Stomach (tissue), 19 donors: ENCODE measurements around the gene VRTN. TPM values are rescaled to one million over a fixed set of nuclear protein-coding genes. Genes with fewer than 3 reads are reported as not detected.

ENCODE experiments used
- DNase-seq, 2 donors: peaks; one replicate each; pipeline versions ENCODE4 v3.0.0 to v3.0.0-alpha.2; 2013 to 2019
- H3K27ac ChIP-seq, 5 donors: fragments of 200-600 bp in 4 of 5; sonication (generic) in 4 of 5; one replicate each; pipeline ENCODE4 v1.5.1; 2013 to 2019; ENCODE audit warnings: mild to moderate bottlenecking in 1 of 5, moderate library complexity in 1 of 5
- H3K27me3 ChIP-seq, 3 donors: fragments of 200-600 bp; sonication (generic); one replicate each; pipeline ENCODE4 v1.5.1; 2017 to 2019; ENCODE audit warnings: mixed run types in 1 of 3
- H3K36me3 ChIP-seq, 4 donors: fragments of 200-600 bp; sonication (generic); 1 replicate in 3 of 4; 2 replicates in 1 of 4; pipeline ENCODE4 v1.5.1; 2016 to 2019
- H3K4me1 ChIP-seq, 4 donors: fragments of 200-600 bp; sonication (generic); one replicate each; pipeline ENCODE4 v1.5.1; 2016 to 2019
- H3K4me3 ChIP-seq, 4 donors: fragments of 200-600 bp; sonication (generic) in 3 of 4; one replicate each; pipeline ENCODE4 v1.5.1; 2016 to 2019; ENCODE audit warnings: mild to moderate bottlenecking in 1 of 4
- H3K9me3 ChIP-seq, 4 donors: fragments of 200-600 bp; sonication (generic); one replicate each; pipeline ENCODE4 v1.5.1; 2016 to 2019
- CTCF ChIP-seq, 7 experiments: fragments of 450-650 bp in 4 of 7; fragments of 200-600 bp in 3 of 7; sonication (generic) in 3 of 7; IDR thresholded peaks; one replicate each; pipeline ENCODE4 v1.5.1; 2016 to 2019; ENCODE audit warnings: antibody characterized with exemption in 7 of 7, control low read depth in 2 of 7, mild to moderate bottlenecking in 1 of 7
- EP300 ChIP-seq: sonication (generic); formaldehyde crosslinking; IDR thresholded peaks from one replicate; pipeline ENCODE4 v1.6.1; 2017; ENCODE audit warnings: antibody characterized with exemption
- POLR2A ChIP-seq, 4 donors: fragments of 450-650 bp; IDR thresholded peaks; one replicate each; pipeline ENCODE4 v1.6.1; 2016; ENCODE audit warnings: antibody characterized with exemption in 4 of 4, control low read depth in 2 of 4, mild to moderate bottlenecking in 1 of 4, moderate library complexity in 1 of 4
- POLR2AphosphoS5 ChIP-seq, 3 donors: sonication (generic); formaldehyde crosslinking; IDR thresholded peaks; one replicate each; pipeline ENCODE4 v1.6.1; 2016; ENCODE audit warnings: antibody characterized with exemption in 3 of 3
- WGBS, 5 donors: extraction: QIAGEN DNeasy Blood & Tissue Kit in 3 of 5; methylation state at CpG; one replicate each; pipeline versions ENCODE4 v1.1.5 to v1.1.7; 2013 to 2018; 5-methylcytosine and 5-hydroxymethylcytosine counted together
- intact Hi-C: fragments of 100-400 bp; cut with DNase I; formaldehyde crosslinking; loops from one replicate; pipeline ENCODE4 v1.15.1; 2023; ENCODE audit warnings: low total_unique reads
- long read RNA-seq, 10 donors: transcript quantifications; one replicate each; lab custom pipeline, GENCODE V29; 2026
- polyA plus RNA-seq, 3 donors: library from polyadenylated mRNA; stranded (reverse); fragments of 200-250 nt; gene quantifications; one replicate each; pipeline ENCODE4 v1.2.3, GENCODE V29; 2013
- total RNA-seq, 5 donors: library from RNA; depleted of rRNA; stranded (reverse); fragments of >200 nt; gene quantifications; one replicate each; pipeline versions ENCODE4 v1.1.0 to v1.2.3, GENCODE V29; 2014 to 2016
- donor health status: healthy with polysubstance abuse.
- donor health status: Bipolar disorder and iron deficiency.
- donor health status: healthy.

The VRTN gene
- not detected for total RNA-seq
- polyA plus RNA-seq, result not detected
- long read RNA-seq, donor 1, result 0 reads
- long read RNA-seq, donor 2, result 0 reads
- long read RNA-seq, donor 3, result 0 reads
- long read RNA-seq, donor 4, result 0 reads
- long read RNA-seq, donor 5, result 0 reads
- long read RNA-seq, donor 6, result 0 reads
- long read RNA-seq, donor 7, result 0 reads
- long read RNA-seq, donor 8, result 0 reads
- long read RNA-seq, donor 9, result 0 reads
- long read RNA-seq, donor 10, result 0 reads

GRCh38 chr14:74348241-74348734, at the start of gene VRTN:
Gene VRTN (plus strand): TSS chr14:74348471. CDS start chr14:74356784, 8,313 bp downstream.
- 61 to 82% (median 76%) methylated on average over 12 of the region's 12 CpGs for WGBS, 5 donors
- Histone ChIP-seq H3K4me3 (no peak within 1 kb of the TSS), H3K36me3 (no peaks in the 10 kb centered on the region), H3K4me1 (peaks cover 4 to 22% (median 11%) of the 10 kb centered on the region in 4 donors), H3K27ac (no peak within 1 kb of the TSS), H3K9me3 (no peaks in the 10 kb centered on the region), H3K27me3 (peaks cover 0 to 38% (median 0%) of the 10 kb centered on the region in 3 donors)
- intact Hi-C loops, result no loop called here
- DNase-seq, result no peak
- no peak for TF ChIP-seq POLR2AphosphoS5 (IDR thresholded peaks at IDR 0.05)

- Histone ChIP-seq H3K9me3 (no peaks in the 10 kb centered on the region), H3K4me1 (peaks cover 9 to 45% (median 24%) of the 10 kb centered on the region in 4 donors), H3K4me3 (no peak overlapping the region), H3K36me3 (peaks cover 22 to 57% (median 55%) of the 10 kb centered on the region in 4 donors), H3K27ac (peak overlapping the region in 4 of 5 donors; percentile 29 to 55 (median 34)), H3K27me3 (no peaks in the 10 kb centered on the region)
- WGBS, 5 donors, result 54 to 79% (median 58%) methylated on average over 10 of the region's 10 CpGs
- DNase-seq, result peak in 1 of 2 donors; percentile 42
- TF ChIP-seq POLR2AphosphoS5 (IDR thresholded peaks at IDR 0.05), result peak in 1 of 3 donors; percentile 7
- TF ChIP-seq CTCF (IDR thresholded peaks at IDR 0.05), result no peak
- intact Hi-C loops, result no loop called here
Measured at GRCh38 chr14:74299061-74299545, 49.2 kb upstream of the VRTN start.

GRCh38 chr14:74301594-74302151, 46.6 kb upstream of the VRTN start:
- DNase-seq, result no peak
- peak overlapping the region; percentile 13 to 91 (median 90) for H3K27ac ChIP-seq

GRCh38 chr14:74302152-74302628, 46.1 kb upstream of the VRTN start:
- 0 to 2% (median 1%) methylated on average over 6 of the region's 6 CpGs for WGBS, 5 donors
- intact Hi-C loops, result no loop called here
- Histone ChIP-seq H3K27ac (peak overlapping the region; percentile 84 to 91 (median 90)), H3K9me3 (no peaks in the 10 kb centered on the region), H3K4me1 (peaks cover 9 to 34% (median 24%) of the 10 kb centered on the region in 4 donors), H3K27me3 (no peaks in the 10 kb centered on the region), H3K4me3 (peak overlapping the region; percentile 92 to 96 (median 95)), H3K36me3 (peaks cover 8 to 28% (median 26%) of the 10 kb centered on the region in 4 donors)
- peak in 1 of 2 donors; percentile 73 for DNase-seq
- TF ChIP-seq CTCF (IDR thresholded peaks at IDR 0.05) (peak in 5 of 7 experiments; percentile 12 to 51 (median 30)), EP300 (no peak)

More at GRCh38 chr14:74301594-74302151, 46.6 kb upstream of the VRTN start:
- Histone ChIP-seq H3K36me3 (peaks cover 11 to 33% (median 31%) of the 10 kb centered on the region in 4 donors), H3K4me1 (peaks cover 9 to 34% (median 24%) of the 10 kb centered on the region in 4 donors), H3K9me3 (no peaks in the 10 kb centered on the region), H3K27me3 (no peaks in the 10 kb centered on the region), H3K4me3 (peak overlapping the region; percentile 92 to 96 (median 95))
- WGBS, 5 donors, result 8 to 29% (median 21%) methylated on average over 22 of the region's 22 CpGs
- TF ChIP-seq CTCF (IDR thresholded peaks at IDR 0.05) (no peak), POLR2A (IDR thresholded peaks at IDR 0.05) (no peak), POLR2AphosphoS5 (IDR thresholded peaks at IDR 0.05) (no peak), EP300 (no peak)
- intact Hi-C loops, result no loop called here
